Astrocyte of the spinal cord (primary cell): ENCODE results near the gene TARDBP.
"Not testable (repeated sequence)": the region's sequence is repeated elsewhere in the genome, so short reads cannot be mapped to it uniquely, and the experiment has no call there.

Experiments used
- DNase-seq: peaks from one replicate; pipeline ENCODE4 v3.0.0; 2011; ENCODE audit warnings: low read depth, low spot score
- H3K4me3 ChIP-seq: 2 replicates; pipeline ENCODE4 v1.5.1; 2011; ENCODE audit warnings: low read depth, mild to moderate bottlenecking, low read length, moderate library complexity
- CTCF ChIP-seq: IDR thresholded peaks from 2 replicates; pipeline ENCODE4 v1.5.1; 2012; ENCODE audit warnings: low read depth, mild to moderate bottlenecking, low read length, inconsistent platforms
- in situ Hi-C: cut with HindIII; loops from 2 replicates; pipeline ENCODE4 v1.10.0; 2017; ENCODE audit warnings: low sequenced_read_pairs

Gene TARDBP

DNA sequence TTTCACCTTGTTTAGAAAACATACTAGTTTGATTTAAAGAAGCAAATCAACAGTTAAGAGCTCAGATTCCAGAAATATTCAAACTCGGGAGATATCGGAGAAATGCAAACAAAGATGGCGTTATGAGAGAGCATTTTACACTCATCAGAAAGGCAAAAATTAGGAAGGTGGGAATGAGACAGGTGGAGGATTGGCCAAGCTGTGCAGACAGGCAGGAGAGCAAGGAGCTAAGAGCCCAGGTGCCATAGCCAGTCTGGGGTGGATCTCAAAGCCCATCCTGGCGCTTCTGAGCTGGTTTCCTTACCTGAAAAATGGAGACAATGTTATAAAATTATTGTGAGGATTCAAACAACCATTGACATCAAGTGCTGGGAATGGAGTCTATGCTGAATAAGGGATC, 19.6 kb upstream of the TARDBP start:
- no peak for TF ChIP-seq CTCF
- H3K4me3 ChIP-seq: no peak overlapping the region
- no peak for DNase-seq
- in situ Hi-C loops: no loop called here

- no peak for TF ChIP-seq CTCF
- in situ Hi-C loops: no loop called here
These were observed 16.4 kb upstream of the TARDBP start for GRCh38 chr1:10996100-10996499.

DNA sequence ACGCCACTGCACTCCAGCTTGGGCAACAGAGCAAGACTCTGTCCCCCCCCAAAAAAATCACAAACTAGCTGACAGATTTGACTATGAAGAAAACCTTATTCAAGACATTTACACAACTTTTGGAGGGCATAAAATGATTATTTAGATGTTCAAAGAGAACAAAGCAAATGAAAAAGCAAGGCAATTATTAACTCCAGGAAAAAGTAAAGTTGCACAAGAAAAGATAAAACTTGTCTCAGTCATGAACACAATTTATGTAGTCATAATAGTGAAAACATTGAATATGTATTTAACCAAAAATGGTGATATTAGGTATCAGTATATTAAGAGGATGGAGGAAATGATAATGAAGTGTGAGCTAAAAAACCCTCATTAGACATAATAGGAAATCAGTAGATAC, 11.9 kb upstream of the TARDBP start:
- TF ChIP-seq CTCF: no peak
- no peak for DNase-seq
- H3K4me3 ChIP-seq: no peak overlapping the region
- in situ Hi-C loops: no loop called here

More at GRCh38 chr1:10996100-10996499, 16.4 kb upstream of the TARDBP start:
- no peak for DNase-seq
- no peak overlapping the region for H3K4me3 ChIP-seq

- no peak for DNase-seq
- in situ Hi-C loops: no loop called here
- TF ChIP-seq CTCF: no peak
- H3K4me3 ChIP-seq: peak overlapping the region; percentile 89
These were observed 692 bp downstream of the TARDBP start for GRCh38 chr1:11013160-11013531.

- in situ Hi-C loops, DNase-seq, H3K4me3 ChIP-seq: not testable (repeated sequence)
These were observed 6.9 kb downstream of the TARDBP start for GRCh38 chr1:11019358-11019757.

GRCh38 chr1:11019971-11020370, 7.5 kb downstream of the TARDBP start:
- no peak for TF ChIP-seq CTCF
- H3K4me3 ChIP-seq: no peak overlapping the region
- in situ Hi-C loops: no loop called here
- DNase-seq: no peak

GRCh38 chr1:11023201-11023600, 10.7 kb downstream of the TARDBP start:
- H3K4me3 ChIP-seq: no peak overlapping the region
- no peak for DNase-seq
- in situ Hi-C loops: no loop called here
- TF ChIP-seq CTCF: no peak
